HG02973 (cell line): Measurements from ENCODE around the gene ANKRD33B.
"Not testable (repeated sequence)": the region's sequence is repeated elsewhere in the genome, so short reads cannot be mapped to it uniquely, and the experiment has no call there.

Source experiments
- ATAC-seq: cut with Tn5 transposase; IDR thresholded peaks from one replicate; pipeline ENCODE4 v1.9.1; 2021; ENCODE audit warnings: moderate library complexity; ENCODE audit not compliant: unreplicated experiment

ANKRD33B gene

GRCh38 chr5:10591966-10592365, 28.1 kb downstream of the ANKRD33B start:
- ATAC-seq, result no peak

- peak; percentile 59 for ATAC-seq
Measured at GRCh38 chr5:10592601-10593000, 28.7 kb downstream of the ANKRD33B start.

- no peak for ATAC-seq
Measured at GRCh38 chr5:10593531-10594181, 29.8 kb downstream of the ANKRD33B start.

- no peak for ATAC-seq
Measured at GRCh38 chr5:10594591-10595210, 30.8 kb downstream of the ANKRD33B start.

- ATAC-seq, result no peak
Measured at GRCh38 chr5:10595293-10595671, 31.4 kb downstream of the ANKRD33B start.

GRCh38 chr5:10595672-10596309, 31.9 kb downstream of the ANKRD33B start:
- ATAC-seq, result no peak

- ATAC-seq, result no peak
Measured at GRCh38 chr5:10596310-10596703, 32.4 kb downstream of the ANKRD33B start.

- ATAC-seq, result no peak
Measured at GRCh38 chr5:10596886-10597451, 33.1 kb downstream of the ANKRD33B start.

- no peak for ATAC-seq
Measured at GRCh38 chr5:10599113-10599512, 35.2 kb downstream of the ANKRD33B start.

GRCh38 chr5:10599862-10600284, 36.0 kb downstream of the ANKRD33B start:
- no peak for ATAC-seq

- ATAC-seq, result peak; percentile 82
Measured at GRCh38 chr5:10600626-10601245, 36.9 kb downstream of the ANKRD33B start.

GRCh38 chr5:10601246-10602030, 37.6 kb downstream of the ANKRD33B start:
- peak; percentile 50 for ATAC-seq

- no peak for ATAC-seq
Measured at GRCh38 chr5:10602031-10602806, 38.3 kb downstream of the ANKRD33B start.

GRCh38 chr5:10604975-10605374, 41.1 kb downstream of the ANKRD33B start:
- no peak for ATAC-seq

- ATAC-seq, result not testable (repeated sequence)
Measured at GRCh38 chr5:10606632-10607022, 42.8 kb downstream of the ANKRD33B start.

GRCh38 chr5:10607023-10607665, 43.3 kb downstream of the ANKRD33B start:
- ATAC-seq, result peak; percentile 75

- ATAC-seq, result peak; percentile 63
Measured at GRCh38 chr5:10607666-10608073, 43.8 kb downstream of the ANKRD33B start.

- ATAC-seq, result not testable (repeated sequence)
Measured at GRCh38 chr5:10608081-10608480, 44.2 kb downstream of the ANKRD33B start.

GRCh38 chr5:10610058-10610457, 46.2 kb downstream of the ANKRD33B start:
- ATAC-seq, result no peak
